H1 (cell line): ENCODE data around the gene HPS3. TPM values are rescaled to one million over a fixed set of nuclear protein-coding genes. Genes with fewer than 3 reads are reported as not detected.

Experiments used
- GTF2F1 ChIP-seq: IDR thresholded peaks from 2 replicates; pipeline ENCODE4 v1.6.1; 2012; ENCODE audit warnings: low read depth, low read length, improper control_type of control experiment, borderline replicate concordance
- HDAC2 ChIP-seq, 2 experiments: fragments of 300-600 bp in 1 of 2; sonication (generic) in 1 of 2; IDR thresholded peaks; 2 replicates each; pipeline ENCODE4 v1.6.1; 2011 to 2012; ENCODE audit warnings: low read depth in 2 of 2, low read length in 2 of 2, mild to moderate bottlenecking in 2 of 2, moderate library complexity in 2 of 2, borderline replicate concordance in 1 of 2, inconsistent platforms in 1 of 2
- SIRT6 ChIP-seq: IDR thresholded peaks from one replicate; pipeline ENCODE4 v1.7.1; 2012; ENCODE audit warnings: low read length, inconsistent platforms
- TBP ChIP-seq: IDR thresholded peaks from 2 replicates; pipeline ENCODE4 v1.6.1; 2011; ENCODE audit warnings: low read depth, low read length, improper control_type of control experiment
- polyA plus RNA-seq, 7 experiments: library from polyadenylated mRNA; depleted of rRNA in 3 of 7; stranded (reverse) in 5 of 7; unstranded in 2 of 7; fragments of >200 nt in 5 of 7; fragments of 200-250 nt in 2 of 7; gene quantifications; 1 replicate in 5 of 7; 2 replicates in 1 of 7; 4 replicates in 1 of 7; pipeline versions ENCODE4 v1.2.1 to v1.2.3, GENCODE V29; 2011 to 2013; ENCODE audit warnings: missing spikeins in 2 of 7, mixed read lengths in 2 of 7
- total RNA-seq: library from RNA; stranded (reverse); fragmentation: NEBNext Ultra II Directional; extraction: Animal tissue kit (Norgen Biotek cat#: 25700); gene quantifications from 2 replicates; pipeline ENCODE4 v1.2.1, GENCODE V29; 2021
- TF ChIP-seq, protein P1 (sequence below): IDR thresholded peaks from 2 replicates; pipeline ENCODE4 v1.6.1; 2012; ENCODE audit warnings: low read length, inconsistent platforms

HPS3 gene
- total and polyA plus RNA-seq, 2 of the 8 experiments (the other 6 are each of a cell fraction or from before 2014, with no cell fraction given), result 23.7 to 48.7 TPM

DNA sequence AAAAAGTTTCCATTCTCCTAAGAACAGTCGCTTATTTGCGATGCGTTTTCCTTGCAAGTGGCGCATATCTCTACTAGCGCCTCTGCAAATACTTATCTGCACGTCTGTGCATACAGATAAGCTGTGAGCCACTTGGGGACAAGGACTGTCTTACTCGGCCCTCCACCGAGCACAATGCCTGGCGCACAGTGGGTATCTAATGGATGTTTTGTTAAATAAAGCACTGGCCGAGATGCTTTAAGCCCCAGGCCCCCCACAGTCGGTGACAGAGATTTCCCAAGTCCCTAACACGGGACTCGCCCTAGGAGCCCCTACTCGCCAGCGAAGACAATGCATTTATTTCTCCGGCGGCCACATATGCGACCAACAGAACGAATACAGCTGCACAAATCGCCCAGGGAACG, 43.6 kb upstream of the HPS3 start (continued):
- TF ChIP-seq, protein P1, sequence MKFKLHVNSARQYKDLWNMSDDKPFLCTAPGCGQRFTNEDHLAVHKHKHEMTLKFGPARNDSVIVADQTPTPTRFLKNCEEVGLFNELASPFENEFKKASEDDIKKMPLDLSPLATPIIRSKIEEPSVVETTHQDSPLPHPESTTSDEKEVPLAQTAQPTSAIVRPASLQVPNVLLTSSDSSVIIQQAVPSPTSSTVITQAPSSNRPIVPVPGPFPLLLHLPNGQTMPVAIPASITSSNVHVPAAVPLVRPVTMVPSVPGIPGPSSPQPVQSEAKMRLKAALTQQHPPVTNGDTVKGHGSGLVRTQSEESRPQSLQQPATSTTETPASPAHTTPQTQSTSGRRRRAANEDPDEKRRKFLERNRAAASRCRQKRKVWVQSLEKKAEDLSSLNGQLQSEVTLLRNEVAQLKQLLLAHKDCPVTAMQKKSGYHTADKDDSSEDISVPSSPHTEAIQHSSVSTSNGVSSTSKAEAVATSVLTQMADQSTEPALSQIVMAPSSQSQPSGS, result no peak
- no peak for TF ChIP-seq GTF2F1
- 0 out of 4 replicates have a peak, but pooled peaks of 1 of the 2 experiments have one; percentile 14 for TF ChIP-seq HDAC2 (IDR thresholded peaks at IDR 0.05; ENCODE audit: borderline replicate concordance in 1 of 2, low read depth in 2 of 2, low read length in 2 of 2)
- TF ChIP-seq TBP, result no peak
- no peak for TF ChIP-seq SIRT6
